Measurements from ENCODE around the gene BIRC7. TPM values are rescaled to one million over a fixed set of nuclear protein-coding genes. Genes with fewer than 3 reads are reported as not detected.
A peak's percentile ranks its signal among the peaks of the same experiment; 100 is the strongest.

BIRC7 gene, protein sequence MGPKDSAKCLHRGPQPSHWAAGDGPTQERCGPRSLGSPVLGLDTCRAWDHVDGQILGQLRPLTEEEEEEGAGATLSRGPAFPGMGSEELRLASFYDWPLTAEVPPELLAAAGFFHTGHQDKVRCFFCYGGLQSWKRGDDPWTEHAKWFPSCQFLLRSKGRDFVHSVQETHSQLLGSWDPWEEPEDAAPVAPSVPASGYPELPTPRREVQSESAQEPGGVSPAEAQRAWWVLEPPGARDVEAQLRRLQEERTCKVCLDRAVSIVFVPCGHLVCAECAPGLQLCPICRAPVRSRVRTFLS
- 0.51 and 1.7 TPM in 2 replicates for total RNA-seq (2014; rRNA removed; shearing (Covaris generic))

DNA sequence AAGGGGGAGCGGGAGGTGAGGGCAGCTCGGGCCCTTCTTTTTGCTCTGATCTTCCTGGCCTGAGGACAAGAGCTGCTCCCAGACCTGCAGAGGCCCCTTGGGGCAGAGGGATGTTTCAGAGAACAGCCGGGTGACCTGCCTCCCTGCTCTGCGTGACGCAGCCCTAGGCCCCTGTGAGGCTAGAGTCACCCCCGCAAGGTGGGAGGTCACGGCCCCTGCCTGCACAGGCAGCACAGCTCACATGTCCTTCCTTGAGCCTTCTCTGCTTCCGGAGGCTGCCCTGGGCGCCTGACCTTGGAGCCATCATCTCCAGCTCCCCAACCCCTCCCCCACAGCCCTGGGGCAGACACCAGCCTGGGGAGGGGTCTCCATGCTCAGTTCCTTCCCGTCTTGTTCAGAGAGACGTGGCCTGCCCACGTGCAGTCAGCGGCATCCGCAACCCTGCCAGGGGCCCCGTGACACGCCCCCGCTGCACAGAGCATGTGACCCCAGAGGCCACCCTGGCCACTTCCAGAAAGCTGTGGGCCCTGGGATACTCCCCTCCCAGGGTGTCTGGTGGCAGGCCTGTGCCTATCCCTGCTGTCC, at the start of gene BIRC7:
Gene BIRC7 (plus strand): TSS at position 507 of the 585 bp plus-strand sequence. CDS start 192 bp downstream, outside the sequence.
- no peak for DNase-seq (ENCODE audit: low read depth)

DNA sequence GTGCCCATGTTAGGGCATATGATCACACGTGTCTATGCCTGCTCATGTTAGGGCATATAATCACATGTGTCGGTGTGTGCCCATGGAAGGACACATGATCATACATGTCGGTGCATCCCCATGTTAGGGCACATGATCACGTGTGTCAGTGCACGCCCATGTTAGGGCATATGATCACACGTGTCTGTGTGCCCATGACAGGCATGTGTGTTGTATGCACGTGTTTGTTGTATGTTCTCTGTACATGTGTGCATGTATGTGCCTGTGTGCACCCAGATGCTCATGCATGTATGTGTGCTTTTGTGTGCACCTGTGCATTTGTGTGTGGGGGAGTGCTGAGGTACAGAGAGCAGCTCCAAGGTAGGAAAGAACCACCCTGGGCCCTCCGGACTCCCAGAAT, 49.6 kb upstream of the BIRC7 start:
- no peak for DNase-seq (ENCODE audit: low read depth)

DNA sequence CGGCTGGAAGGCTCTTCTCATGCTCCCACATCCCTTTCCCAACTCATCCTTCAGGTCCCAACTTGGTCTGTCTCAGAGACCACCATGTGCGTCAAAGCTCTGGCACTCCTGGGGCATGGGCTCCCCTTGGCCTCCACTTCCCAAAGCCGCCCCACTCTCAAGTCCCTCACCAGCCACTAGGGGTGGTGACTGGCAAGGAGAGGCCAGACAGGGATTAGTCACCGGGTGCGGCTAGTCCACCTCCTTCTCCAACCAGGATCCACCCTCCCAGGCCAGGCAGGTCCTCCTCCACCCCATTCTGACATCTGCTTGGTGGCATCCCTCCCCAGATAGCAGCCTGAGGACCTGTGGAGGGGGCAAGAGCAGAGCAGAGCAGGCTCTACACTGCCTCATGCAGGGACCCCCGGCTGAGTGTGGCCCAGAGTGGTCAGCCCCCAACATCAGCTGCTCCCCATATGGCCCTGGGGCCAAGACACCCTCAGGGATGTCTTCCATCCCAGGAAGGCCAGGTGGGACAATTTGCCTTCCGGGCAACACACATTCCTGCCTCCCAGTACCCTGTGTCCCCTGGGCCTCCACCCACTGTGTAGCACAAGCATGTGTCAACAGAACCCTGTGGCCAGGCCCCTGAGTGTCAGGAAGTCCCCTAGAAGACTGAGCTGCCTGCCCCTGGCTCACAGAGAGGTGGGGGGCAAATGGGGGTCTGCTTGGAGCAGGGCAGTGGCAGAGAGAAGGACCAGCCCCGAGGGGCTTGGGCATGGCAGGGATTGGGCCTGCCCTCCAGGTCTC, 49.0 kb upstream of the BIRC7 start:
- peak; percentile 39 for DNase-seq (ENCODE audit: low read depth)

DNA sequence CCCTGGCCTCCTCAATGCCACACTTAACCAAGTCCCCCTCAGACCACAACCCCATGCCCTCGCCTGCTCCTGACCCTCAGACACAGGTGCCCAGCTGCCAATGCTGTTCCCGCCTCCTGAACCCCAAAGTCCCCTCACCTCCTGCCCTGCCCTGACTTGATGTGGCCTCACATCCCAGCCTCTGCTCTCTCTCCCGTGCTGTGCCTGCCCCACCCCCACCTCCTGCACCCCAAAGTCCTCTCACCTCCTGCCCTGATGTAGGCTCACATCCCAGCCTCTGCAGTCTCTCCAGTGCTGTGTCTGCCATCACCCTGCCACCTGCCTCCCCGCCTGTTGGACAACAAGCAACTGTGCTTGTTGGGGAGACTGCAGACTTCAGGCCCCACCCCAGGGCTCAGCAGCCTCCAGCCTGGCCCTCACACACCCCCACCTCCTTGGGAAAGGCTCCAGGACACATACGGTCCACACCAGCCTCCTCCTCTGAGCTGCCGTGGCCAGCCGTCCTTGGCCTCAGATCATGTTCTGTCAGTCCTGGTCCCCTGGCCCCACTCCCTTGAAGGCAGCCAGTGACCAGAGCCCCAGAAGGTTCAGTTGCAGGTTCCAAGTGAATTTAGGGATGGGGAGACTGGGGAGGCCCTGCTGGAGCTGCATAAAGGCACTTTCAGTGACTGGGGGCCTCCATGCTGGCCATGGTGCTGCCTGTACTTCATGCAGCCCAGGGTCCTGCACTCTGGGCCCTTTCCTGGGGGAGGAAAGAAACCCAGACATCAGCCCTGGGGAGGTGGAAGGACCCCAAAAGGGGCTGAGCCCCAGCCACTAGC, 48.2 kb upstream of the BIRC7 start:
- no peak for DNase-seq (ENCODE audit: low read depth)

DNA sequence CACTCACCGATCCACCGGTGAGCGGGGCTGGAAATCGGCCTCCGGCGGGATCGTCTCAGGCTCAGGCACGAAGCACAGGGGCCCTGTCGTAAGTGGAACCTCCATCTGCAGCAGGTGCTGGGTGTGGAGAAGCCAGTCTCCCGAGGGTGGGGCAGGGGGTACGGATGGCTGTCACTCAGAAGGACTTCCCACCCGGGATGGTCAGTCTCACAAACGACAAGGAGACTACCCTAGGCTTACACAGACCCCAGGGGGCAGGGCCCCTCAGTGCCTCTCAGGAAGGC, 47.6 kb upstream of the BIRC7 start:
- no peak for DNase-seq (ENCODE audit: low read depth)

DNA sequence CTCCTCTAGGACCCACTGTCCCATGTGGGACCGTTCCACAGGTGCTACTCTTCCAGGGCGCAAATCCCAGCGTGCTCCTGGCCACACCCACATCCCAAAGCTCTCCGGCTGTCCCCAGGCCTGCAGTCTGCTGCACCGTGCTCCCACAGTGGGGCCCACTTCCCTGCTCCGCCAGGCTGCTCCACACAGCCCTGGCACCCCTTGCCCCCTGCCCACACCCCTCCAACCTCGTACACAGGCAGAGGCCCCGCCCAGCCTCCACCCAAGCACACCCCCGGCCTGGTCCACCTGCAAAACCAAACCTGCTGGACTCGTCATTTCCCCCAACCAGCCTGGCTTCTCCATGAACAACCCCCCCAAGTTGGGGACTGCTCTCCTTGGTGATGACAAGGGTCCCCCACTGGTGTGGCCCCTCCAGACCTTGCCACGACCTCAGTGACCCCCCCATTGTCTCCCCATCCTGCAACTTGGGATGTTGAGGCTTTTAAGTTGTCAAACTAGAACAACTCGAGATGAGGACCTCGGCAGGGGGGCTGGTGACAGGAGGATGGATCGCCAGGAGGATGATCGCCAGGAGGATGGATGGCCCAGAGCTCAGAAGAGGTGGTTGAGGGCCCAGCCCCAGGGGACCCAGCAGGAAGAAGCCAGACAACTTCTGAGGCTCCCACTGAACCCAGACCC, 46.9 kb upstream of the BIRC7 start:
- no peak for DNase-seq (ENCODE audit: low read depth)

DNA sequence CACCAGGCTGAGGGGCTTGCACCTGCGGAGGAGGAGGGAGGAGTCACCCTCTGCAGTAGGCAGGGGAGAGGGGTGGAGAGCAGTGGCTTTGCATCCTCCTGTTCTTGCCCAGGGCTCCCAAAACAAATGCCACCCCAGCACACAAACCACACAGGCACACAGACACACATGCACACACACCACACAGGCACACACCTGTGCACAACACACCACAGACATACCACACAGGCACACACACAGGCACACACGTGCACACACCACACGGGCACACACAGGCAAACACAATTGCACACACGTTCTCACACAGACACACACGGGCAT, 46.4 kb upstream of the BIRC7 start:
- no peak for DNase-seq (ENCODE audit: low read depth)

DNA sequence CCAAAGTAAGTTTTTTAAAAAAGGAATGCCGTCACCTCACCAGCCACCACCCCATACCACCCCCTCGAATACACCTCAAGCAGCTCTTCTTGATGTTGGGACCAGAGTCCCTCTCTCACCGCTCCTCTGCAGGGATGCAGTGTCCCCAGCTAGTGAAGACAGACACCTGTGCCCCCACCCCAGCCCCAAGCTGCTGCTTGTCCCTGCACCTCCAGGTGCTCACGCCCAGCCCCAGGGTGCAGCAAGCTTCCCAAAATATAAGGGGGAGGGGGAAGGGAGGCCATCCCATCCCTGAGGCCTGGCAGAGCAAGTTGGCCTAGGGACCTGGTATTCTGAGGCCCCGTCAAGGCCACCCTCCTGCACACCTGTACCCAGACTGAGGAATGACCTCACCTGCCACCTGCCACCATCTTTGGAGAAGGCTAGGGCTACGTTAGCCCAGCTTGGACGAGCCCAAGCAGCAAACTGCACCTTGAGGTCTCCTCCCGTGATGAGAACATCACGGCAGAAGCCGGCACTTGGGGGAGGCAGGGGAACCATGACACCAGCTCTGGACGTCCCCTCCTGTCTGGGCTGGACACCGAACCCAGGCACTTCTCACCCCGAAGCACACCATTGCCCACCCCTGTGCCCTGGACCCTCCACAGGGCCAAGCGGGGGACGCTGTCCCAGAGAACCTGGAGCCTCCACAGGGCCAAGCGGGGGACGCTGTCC, 45.7 kb upstream of the BIRC7 start:
- no peak for DNase-seq (ENCODE audit: low read depth)

DNA sequence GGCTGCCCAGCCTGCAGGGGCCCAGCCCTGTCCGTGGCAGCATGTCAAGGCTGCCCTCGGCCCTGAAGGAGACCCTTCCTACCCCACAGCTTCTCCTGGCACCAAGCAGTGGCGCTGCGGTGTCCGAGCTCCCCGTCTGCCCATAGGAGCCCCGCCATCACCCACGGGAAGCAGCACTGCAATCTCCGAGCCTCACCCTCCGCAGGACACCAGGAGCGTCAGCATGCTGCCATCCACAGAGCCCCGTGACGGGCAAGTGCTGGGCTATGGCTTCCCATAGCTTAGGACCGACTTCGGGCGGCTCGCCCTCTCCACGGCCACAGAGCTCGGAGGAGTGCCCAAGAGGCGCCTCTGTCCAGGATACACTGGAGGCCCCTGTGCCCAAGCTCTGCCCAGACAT, 44.9 kb upstream of the BIRC7 start:
- DNase-seq (ENCODE audit: low read depth): no peak

DNA sequence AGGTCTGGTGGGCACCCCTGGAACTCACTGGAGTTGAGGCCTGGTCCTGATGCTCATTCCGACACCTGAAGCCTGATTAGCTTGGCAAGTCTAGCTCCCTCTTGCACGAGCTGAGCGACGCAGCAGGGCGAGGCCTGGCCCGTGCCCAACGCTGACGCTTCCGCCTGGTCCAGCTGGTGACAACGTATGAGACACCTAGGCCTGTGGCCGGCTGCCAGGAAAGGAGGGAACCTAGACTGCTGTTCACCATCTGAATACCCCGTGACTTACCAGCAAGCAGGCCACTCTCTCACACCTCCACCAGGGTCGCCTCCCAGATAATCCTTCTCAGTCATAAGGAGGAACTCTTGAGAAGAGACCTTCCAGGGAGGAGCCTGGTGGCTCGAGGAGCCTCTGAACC, 44.3 kb upstream of the BIRC7 start:
- DNase-seq (ENCODE audit: low read depth): peak; percentile 76

DNA sequence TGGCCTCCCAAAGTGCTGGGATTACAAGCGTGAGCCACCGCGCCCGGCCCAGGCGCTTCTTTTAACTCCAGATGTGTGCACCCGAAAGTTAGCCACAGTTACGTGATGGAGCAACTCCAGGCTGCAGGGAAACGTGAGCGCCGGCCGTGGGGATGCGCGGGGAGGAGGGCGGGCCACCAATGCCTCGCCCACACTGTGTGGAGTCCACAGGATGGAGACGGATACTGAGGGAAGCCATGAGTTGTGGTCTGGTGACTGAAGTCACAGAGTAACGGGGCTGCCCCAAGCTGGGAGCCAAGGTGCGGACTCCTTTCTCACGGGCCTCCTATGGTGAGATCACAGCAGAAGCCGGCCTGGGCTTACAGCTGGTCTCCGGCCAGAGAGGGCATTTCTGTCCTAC, 43.0 kb upstream of the BIRC7 start:
- DNase-seq (ENCODE audit: low read depth): no peak

DNA sequence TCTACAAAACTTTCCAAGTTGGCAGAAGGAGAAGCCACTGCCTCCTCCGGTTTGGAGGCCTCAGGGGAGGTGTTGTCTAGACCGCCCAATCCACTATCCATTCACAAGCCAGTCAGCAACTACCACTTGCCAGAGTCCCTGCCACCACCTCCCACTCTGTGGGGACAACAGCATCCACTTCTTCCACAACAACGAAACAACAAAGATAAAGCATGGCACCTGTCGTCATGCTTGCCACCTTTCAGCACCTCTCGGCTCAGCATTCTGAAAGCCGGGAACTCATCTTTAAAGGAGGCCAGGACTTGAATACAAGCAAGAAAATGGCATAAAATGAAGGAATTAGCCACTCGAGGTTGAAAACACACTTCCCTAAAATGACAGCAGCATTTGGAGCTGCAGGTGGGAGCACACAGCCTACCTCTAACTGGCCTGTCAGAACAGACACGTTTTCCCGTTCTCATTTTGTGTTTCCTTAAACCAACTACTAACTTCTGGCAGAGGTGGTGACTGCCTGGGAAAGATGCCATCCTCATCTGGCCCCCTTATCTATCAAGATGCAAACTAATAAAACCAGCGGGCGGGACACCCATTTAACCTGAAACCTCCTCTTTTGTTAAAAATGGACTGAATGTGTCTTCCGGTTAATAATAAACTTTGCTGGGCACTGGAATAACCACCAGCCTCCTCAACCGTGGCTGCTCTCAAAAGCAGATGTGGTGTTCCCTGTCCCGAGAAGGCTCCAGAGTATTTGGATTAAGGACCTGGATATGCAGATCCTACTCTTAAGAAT, 41.5 kb upstream of the BIRC7 start:
- no peak for DNase-seq (ENCODE audit: low read depth)

DNA sequence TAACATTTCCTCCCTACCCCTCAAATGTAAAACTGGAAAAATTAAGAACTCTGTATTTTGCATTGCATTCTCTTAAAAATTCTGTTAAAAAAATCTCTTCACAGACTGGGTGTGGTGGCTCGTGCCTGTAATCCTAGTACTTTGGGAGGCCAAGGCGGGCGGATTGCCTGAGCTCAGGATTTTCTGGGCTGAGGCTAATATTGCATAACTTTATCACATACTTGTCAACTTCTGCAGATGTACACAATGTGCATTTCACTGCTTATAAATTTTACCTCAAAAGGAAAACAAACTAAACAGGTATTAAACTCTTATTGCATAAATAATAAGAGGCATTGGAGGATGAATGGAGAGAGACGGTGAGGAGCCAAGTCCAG, 40.9 kb upstream of the BIRC7 start:
- no peak for DNase-seq (ENCODE audit: low read depth)

DNA sequence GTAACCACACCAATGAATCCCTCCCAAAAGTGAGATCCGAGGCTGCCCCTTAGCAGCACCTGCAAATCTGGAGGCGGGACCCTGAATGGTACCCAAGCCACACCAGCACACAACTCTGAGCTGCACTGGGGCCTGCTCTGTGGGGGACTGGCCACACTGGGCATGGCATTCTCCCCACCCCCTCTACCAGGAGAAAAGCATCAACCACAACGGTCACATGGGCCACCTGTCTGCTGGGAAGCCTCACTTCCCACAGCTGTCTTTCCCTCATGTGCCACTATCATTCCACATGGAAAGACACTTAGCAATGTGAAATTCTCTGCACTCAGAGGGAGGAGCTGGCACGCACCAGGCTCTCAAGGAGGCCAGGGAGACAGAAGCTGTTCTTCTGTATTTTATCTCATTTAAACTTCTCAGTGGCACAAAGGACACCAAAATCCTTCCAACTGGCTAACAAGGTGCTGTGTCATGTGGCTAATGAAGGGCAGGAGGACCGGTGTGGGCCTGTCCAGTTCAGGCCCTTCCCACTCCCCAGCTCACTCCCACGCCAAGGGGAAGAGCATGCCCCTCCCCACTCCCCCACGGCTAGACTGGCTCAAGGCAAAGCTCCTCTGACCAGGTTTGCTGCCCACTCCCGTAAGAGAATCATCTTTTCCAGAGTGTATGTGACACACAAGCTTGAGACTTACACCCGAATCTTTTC, 38.8 kb upstream of the BIRC7 start:
- no peak for DNase-seq (ENCODE audit: low read depth)

DNA sequence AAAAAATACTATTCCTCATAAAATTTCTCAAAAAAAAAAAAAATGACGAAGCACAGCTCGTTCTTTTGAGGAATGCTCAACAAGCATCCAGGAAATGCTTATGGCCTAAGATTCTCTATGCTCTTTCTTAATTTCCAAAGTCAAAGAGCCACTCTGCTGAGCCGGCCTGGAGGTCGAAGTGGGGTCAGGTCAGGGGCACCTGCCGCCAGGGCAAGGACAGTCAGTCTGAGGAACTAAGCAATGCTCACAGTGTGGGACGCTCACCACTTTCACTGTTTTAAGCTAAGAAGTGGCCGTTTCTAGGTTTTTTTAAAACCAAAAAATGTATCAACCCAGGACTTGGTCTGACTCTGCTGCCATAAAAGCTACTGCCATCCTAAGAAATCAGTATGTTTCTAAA, 37.1 kb upstream of the BIRC7 start:
- no peak for DNase-seq (ENCODE audit: low read depth)

DNA sequence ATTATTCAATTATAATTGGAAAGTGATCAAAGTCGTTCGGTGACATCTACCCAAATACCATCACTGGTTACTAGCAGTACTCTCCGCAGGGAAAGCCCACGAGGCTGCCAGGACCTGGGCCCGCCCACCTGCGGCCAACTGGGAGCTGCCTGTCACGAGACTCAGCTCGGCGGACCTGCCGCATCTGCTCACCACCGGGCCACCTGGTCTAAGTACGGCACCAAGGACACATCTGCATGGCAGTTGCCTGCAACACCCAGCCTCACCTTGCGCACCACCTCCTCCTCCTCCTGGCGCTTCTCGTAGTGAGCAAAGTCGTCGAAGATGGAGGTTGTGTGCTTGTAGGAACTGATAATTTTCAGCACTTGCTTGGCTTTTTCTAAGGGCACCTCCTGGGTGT, 33.7 kb upstream of the BIRC7 start:
- DNase-seq (ENCODE audit: low read depth): no peak

DNA sequence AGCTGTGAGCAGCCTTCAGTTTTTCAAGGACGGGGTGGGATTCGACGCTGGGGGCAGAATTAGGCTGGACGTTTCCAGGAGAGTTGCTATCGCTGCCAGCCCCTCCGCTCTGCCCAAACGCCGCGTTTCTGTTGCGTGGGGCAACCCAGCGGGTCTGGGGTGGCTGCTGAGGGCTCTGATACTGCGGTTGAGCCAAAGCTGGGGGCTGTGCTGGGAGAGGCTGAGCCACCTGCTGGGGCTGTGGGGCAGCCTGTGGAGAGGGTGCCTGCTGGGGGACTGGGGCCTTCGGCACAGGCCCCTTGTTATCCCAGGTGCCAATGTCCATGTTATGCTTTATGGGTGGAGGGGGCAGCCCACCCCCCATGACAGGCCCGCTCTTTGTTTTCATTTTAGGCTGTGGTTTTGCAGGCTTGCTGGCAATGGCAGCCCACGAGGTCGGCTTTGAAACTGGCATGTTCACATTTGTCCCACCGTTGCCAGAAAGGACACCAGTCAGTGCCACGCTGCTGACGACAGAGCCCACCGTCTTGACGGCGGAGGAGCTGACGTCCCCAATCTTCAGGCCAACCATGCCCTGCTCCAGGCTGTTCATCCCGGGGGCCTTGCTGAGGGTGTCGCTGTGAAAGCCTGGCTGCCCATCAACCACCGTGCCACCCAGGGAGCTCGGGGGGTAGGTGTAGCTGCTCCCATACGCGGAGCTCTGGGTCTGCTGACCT, 32.7 kb upstream of the BIRC7 start:
- DNase-seq (ENCODE audit: low read depth): no peak

DNA sequence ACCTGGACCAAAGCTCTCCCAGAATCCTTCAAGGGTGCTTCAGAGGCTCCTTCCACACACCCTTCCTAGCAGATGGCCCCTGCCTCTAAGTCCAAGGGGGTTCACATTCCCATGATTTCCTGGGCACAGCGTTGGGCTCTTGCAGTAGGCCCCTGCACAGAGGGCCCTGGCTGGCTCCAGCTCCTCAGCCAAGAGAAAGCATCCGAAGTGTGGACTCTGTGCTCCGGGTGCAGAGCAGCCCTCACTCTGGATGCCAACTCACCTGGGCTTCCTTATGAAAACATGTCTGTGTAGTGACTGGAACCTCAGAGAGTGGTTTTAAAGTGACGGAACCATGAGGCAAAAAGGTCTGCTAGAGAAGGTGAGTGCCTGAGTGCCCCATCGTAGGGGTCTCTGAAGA, 31.3 kb upstream of the BIRC7 start:
- no peak for DNase-seq (ENCODE audit: low read depth)

DNA sequence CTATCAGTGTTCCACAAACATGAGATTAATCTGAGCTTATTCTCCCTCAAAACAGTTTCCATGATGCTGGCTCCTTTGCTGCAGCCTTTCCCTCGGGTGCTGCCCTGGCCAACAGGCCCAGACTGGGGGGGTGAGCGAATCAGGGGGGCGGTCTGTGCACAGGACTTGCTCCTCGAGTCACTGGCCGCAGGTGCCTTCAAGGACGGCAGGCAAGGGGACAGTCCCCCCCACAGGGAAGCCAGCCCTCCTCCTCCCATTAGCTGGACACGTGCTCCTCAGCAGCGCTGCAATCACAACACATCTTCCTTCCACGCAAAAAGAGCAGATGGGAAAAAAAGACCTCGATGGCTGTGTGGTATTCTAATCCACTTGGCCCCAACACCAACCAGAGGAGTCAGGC, 29.8 kb upstream of the BIRC7 start:
- no peak for DNase-seq (ENCODE audit: low read depth)

Measured in Daoy (cell line).